Fibroblast of pulmonary artery (primary cell): ENCODE data around the gene PIGQ.

ENCODE experiments used
- DNase-seq: peaks from one replicate; pipeline ENCODE4 v3.0.0-alpha.2; 2010; ENCODE audit warnings: low read depth
- H3K4me3 ChIP-seq: replicated peaks from 2 replicates; pipeline ENCODE4 v1.5.1; 2011; ENCODE audit warnings: low read depth, mild to moderate bottlenecking, control low read depth, low read length, moderate library complexity
- TF ChIP-seq, protein P1 (sequence below): IDR thresholded peaks from 2 replicates; pipeline ENCODE4 v1.5.1; 2011; ENCODE audit warnings: mild to moderate bottlenecking, control low read depth, low read length, inconsistent platforms; ENCODE audit errors: missing control alignments

PIGQ gene

GRCh38 chr16:590815-591200 lies 21.0 kb downstream of the PIGQ start:
- no peak for DNase-seq
- H3K4me3 ChIP-seq = peak overlapping the region; percentile 79
- TF ChIP-seq, protein P1, sequence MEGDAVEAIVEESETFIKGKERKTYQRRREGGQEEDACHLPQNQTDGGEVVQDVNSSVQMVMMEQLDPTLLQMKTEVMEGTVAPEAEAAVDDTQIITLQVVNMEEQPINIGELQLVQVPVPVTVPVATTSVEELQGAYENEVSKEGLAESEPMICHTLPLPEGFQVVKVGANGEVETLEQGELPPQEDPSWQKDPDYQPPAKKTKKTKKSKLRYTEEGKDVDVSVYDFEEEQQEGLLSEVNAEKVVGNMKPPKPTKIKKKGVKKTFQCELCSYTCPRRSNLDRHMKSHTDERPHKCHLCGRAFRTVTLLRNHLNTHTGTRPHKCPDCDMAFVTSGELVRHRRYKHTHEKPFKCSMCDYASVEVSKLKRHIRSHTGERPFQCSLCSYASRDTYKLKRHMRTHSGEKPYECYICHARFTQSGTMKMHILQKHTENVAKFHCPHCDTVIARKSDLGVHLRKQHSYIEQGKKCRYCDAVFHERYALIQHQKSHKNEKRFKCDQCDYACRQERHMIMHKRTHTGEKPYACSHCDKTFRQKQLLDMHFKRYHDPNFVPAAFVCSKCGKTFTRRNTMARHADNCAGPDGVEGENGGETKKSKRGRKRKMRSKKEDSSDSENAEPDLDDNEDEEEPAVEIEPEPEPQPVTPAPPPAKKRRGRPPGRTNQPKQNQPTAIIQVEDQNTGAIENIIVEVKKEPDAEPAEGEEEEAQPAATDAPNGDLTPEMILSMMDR = no peak

DNA sequence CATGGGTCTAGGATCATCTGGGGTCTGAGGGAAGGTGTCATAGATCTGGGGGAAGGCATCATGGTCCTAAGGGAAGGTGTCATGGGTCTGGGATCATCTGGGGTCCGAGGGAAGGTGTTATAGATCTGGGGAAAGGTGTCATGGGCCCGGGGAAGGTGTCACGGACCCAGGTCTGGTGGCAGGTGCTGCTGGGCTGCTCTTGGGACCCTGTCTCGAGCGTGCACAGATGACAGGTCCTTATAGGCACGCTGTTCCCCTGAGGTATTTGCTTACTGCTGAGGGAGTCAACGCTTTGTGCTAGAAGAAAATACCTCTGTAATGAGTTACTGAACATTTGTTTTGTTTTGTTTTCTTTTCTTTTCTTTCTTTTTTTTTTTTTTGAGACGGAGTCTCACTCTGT lies 21.5 kb downstream of the PIGQ start:
- TF ChIP-seq, protein P1 = no peak
- H3K4me3 ChIP-seq = peak overlapping the region; percentile 79

DNA sequence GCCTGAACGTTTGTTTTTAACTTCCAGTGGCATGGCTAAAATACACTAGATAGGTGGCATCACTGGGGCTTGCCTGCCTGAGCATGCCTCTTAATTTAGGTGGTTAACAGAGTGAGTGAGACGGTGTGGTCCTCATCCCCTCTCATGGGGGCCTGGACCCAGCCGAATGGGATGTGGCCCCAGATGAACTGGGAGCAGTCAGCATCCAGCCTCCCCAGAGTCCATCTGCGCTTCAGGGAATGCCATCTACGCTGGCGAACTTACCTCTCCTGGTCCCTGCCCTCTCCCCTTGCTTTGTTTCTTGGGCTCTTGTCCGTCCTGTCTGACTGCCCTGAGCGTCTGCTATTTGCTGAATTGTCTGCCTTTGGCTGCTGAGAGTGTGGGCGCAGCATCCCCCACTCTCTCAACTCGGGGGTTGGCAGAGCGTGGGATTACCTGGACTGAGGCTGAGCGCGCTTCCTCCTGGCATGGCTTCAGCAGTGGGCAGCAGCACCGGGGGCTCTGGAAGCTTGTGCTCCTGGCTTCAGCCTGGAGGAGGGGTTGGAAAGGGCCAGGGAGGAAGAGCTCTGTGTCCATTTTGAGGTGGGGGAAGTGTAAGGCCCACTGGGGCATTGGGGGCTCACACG lies 22.2 kb downstream of the PIGQ start:
- H3K4me3 ChIP-seq = no peak overlapping the region
- no peak for DNase-seq
- TF ChIP-seq, protein P1 = no peak

More for the DNA sequence above, 21.5 kb downstream of the PIGQ start:
- DNase-seq = no peak

- H3K4me3 ChIP-seq = no peak overlapping the region
- TF ChIP-seq, protein P1 = no peak
- DNase-seq = peak; percentile 47
Measured at GRCh38 chr16:592518-593306, 22.9 kb downstream of the PIGQ start.

DNA sequence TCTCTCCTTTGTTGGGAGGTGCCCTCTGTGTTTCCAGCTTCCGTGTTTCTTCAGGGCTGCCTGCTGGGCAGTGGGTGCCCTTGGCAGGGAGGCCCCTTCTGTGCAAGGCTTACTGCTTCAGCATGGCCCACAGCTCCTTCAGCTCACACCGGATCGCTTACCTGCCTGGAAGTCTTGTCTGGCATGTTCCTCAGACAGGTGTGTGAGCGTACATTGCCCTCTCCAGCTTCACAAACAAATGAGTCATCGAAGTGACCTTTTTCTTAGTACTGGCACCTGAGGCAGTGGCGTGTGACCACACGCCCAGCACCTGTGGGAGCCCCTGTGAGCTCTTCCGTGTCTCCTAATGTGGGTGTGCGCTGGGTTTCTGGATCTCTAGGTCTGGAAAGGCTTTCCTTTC lies 23.6 kb downstream of the PIGQ start:
- H3K4me3 ChIP-seq = no peak overlapping the region
- DNase-seq = no peak
- TF ChIP-seq, protein P1 = no peak

GRCh38 chr16:593807-594206 lies 24.0 kb downstream of the PIGQ start:
- no peak for DNase-seq
- TF ChIP-seq, protein P1 = no peak
- H3K4me3 ChIP-seq = no peak overlapping the region

DNA sequence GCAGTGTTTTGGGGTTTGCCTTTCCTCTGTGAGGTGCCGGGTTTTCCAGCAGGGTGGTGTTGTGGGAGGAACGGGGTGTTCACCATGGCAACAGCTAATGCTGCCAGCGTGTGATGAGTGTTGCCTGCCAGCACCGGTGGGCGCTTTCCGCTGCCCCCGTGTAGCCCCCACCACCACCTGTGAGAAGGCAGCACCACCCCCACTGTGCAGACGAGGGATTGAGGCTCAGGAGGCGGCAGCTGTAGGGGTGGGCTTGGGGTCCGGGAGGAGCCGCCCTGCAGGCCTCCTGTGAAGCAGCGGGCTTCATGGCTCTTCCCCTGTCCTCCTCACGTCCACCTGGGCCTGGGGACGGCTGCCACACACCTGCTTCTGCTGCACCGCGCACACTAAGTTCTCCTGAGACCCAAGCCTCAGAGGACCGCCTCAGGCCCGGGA lies 25.3 kb downstream of the PIGQ start:
- no peak for DNase-seq
- TF ChIP-seq, protein P1 = no peak
- H3K4me3 ChIP-seq = no peak overlapping the region
